NCI-H2029 treated with DMSO at 0.1 percent for 48 hours (cell line): ENCODE data around the gene TEX19.

Experiments
- DNase-seq: peaks from one replicate; lab custom pipeline; 2025; lab: John Stamatoyannopoulos, UW

Gene TEX19, protein sequence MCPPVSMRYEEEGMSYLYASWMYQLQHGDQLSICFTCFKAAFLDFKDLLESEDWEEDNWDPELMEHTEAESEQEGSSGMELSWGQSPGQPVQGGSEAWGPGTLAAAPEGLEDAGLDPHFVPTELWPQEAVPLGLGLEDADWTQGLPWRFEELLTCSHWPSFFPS

DNA sequence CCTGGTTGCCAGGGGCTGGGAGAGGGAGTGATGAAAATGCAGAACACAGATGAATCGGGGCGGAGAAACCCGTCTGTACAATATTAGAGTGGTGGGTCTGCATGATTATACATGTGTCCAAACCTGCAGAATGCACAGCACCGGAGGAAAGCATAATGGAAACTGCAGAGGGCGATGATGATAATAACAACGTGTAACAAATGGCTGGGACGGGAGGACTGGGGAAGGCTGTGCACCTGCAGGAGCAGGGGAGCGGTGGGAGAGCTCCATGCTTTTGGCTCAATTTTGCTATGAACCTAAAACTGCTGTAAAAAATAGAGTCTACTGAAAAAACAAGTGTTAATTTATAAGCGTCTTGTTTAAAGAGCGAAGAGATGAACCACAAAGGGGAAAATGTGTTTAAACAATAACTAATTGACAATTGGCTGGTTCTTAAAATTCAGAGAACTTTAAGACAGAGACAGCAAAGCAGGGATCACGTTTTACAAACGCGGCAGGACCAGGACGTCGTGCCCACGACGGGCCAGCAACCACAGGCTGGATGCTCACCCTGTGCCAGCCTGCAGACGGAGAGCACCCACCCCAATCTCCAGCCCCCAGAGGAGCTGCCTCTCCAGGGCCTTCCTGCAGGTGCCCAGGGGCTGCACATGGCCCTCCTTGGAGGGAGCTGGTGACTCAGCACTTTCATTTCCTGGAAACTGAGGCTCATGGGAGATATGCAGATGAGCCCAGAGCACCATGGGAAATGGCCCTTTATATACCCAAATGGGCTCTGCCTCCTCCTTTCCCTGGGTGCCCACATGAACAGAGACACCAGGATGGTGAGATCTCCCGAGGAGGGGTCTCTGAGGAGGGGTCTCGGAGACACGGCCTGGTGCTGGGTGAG is at the start of gene TEX19:
TSS of gene TEX19 (plus strand) at position 783 of the 886 bp plus-strand sequence. CDS start 2,904 bp downstream, outside the sequence.
- DNase-seq: no peak

DNA sequence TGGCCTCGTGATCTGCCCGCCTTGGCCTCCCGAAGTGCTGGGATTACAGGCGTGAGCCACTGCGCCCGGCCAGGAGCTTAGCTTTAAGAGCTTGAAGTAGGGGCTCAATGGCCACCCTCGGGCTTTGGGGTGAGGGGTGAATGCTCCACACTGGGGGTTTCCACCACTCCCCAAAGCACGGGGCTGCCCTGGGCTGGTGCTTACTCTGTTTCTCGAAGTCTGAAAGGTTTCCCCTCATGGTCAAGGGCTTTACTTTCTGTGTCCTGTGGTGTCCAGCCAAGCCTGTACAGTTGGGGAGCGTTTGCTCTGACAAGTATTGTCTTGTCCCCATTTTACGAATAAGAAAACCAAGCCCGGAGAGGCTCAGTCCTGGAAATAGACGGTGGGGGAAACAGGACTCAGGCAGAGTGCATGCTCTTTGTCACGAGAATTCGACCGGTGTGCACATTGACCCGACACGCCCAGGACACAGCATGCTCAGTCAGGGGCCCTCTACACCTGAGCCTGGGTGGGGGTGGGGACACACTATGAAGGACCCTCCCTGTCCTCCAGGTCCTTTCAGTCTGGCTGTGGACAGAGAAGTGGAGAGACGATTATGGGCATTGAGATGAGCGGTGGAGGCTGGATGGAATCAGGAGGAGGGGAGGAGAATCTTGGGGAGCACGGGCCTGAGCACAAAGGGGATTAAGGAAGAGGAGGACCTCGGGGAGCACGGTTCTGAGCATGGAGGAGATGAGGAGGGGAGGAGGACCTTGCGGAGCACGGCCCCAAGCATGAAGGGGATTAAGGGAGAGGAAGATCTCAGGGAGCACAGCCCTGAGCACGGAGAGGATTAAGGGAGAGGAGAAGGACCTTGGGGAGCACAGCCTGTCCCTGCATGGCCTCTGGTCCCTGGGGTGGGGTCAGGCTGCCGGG is 49.1 kb upstream of the TEX19 start:
- no peak for DNase-seq

DNA sequence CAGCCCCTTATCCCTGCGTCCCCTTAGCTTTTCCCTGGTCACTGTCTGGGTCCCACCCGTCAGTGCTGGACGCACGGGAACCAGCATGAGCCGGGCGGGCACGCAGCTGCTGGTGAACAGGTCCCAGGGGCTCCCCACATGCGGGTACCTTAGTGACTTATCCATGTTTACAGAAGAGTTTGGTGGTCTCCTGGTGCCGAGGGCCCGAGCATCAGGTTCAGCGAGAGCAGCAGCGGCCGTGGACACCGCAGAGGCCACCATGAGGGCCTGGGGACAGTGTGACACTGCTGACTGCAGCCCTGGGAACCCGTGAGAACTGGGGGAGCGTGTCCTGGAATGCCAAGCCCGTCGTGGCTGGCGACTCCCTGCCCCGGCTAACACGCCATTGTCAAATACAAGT is 48.2 kb upstream of the TEX19 start:
- DNase-seq: no peak

DNA sequence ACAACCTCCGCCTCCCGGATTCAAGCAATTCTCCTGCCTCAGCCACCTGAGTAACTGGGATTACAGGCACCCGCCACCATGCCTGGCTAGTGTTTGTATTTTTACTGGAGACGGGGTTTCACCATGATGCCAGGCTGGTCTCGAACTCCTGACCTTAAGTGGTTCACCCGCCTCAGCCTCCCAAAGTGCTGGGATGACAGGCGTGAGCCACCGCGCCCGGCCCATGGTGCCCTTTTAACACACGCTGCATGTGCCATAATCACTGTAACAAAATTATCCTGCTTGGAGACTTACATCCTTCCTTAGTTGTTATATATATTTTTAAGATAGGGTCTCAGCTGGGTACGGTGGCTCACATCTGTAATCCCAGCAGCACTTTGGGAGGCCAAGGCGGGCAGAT is 47.1 kb upstream of the TEX19 start:
- no peak for DNase-seq

DNA sequence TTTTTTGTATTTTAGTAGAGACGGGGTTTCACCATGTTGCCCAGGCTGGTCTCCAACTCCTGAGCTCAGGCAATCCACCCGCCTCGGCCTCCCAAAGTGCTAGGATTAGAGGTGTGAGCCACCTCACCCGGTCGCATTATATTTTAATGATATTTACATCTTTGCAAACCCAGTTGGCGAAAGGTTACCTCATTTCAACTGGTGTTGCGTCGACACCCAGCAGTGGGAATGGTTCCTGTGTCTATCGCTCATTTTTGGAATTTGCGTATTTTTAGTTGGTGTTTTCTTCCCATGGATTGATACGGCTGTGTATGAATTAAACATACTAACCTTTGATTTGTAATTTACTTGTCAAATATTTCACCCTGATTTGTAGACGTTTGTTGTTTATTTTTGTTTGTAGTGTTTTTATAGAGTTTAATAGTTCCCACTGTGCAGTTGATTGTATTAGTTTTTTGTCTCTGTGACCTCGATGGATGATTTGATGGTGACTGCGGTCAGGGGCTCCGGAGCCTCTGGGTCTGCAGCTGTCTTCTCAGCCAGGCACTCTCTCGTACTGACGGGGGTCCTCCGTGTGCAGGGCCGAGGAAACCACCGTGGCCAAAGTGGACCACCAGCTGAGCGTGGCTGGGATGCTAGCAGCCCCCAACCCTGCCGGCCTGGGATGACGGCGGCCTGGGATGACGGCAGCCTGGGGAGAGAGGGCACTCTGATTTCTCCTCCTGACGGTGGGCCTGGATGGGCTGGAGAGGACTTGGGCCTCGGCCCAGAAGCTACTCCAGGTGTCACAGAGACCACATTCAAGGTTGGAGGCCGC is 45.6 kb upstream of the TEX19 start:
- no peak for DNase-seq

DNA sequence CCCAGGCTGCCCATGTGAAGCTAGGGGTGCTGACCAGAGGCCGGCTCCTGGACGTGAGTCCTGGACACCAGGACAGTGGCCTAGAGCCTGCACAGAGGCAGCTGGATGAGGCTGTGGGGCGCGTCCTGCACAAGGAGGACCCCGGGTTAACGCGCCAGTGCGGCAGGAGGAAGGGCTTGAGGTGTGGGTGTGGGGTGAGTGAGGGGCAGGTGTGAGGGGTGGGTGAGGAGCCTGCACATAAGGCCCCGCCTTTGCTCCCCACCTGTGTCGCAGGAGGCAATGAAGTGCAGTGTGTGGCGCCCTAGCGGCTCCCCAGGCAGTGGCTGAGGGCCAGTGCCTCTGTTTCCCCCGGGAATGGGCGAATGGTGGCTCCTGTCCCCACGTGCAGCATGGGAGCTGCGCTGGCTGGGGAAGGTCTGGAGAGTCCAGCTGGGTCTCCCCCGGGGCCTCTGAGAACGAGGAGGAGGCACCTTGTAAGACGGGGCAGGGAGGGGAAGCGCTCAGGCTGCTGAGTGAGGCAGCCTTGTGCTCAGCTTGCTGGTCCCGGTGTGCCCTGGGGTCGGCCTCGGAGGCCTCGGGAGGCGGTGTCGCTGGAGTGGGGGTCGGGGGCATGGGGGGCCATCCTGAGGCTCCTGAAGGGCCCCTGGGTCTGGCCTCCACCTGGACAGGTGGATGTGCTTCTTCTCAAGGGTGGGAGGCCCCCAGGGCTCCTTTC is 44.9 kb upstream of the TEX19 start:
- DNase-seq: no peak

DNA sequence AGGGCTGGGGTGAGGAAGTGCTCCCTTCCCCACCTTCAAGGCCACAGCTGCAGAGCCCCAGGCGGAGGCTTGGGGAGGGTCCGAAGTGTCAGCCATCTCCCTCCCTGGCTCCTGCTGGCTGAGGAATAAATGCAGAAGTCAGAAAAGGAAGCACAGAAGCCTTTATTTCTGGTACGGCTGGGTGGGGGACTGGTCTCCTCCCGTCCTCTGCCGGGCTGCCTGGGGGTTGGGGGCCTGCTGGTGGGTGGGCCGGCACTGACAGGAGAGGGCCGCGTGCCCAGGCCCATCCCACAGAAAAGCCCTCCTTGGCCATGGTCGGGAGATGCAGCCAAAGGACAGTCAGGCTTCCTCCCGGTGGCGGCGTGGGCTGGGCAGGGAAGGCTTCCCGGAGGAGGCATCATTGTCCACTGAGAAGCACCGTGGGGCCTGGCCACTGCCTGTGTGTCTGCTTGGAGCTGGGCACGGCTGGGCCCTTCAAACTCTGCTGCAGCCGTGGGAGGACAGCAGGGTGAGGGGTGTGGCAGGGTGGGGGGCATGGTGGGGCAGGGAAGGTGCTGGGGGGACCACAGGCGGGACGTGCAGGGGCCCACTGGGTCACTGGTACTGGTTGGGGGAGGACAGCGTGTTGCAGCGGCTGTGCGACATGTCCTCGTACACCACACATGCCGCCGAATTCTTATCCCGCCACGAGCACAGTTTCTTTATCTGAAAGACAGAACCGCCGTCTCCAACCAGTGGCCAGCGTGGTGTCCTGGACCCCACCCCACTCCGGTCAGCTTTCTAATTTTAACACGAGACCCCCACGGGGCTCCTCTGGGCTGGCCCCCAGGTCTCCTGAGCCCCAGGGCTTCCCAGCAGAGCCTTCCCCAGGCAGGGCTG is 44.1 kb upstream of the TEX19 start:
- no peak for DNase-seq

GRCh38 chr17:82315703-82316358 is 43.2 kb upstream of the TEX19 start:
- DNase-seq: no peak

DNA sequence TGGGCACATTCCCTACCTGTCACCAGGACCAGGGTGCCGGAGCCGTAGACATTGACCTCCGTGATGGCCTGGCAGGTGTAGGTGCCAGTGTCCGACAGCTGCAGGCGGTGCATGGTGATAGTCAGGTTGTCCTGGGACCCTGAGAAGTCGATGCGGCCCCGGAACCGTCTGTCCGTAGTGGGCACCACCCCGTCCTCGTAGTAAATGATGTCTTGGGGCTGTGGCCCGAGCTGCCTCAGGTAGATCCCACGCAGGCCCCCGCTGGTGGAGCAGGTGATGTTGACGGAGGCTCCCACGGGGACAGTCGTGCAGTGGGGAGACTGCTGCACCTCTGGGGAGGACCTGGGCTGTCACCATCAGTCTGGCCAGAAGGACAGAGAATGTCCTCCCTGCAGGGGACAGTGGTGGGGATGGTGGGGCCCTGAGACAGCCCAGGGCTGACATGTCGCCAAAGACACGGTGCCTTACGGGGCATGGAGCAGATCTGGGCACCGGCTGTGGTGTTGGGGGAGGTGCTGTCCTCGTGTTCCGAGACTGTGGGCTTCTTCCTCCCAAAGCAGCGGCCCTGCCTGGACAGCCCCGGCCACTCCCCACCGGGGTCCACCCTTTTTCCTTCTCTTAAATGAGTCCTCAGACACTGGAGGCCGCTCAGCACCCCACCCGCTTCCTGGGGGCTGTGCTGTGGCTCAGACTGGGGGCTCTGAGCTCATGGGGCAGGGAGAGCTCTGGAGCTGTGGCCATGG is 42.2 kb upstream of the TEX19 start:
- no peak for DNase-seq

- no peak for DNase-seq
These were observed 41.5 kb upstream of the TEX19 start, which contains the start of gene CD7 for GRCh38 chr17:82317394-82318168. CD7 (minus strand) TSS chr17:82317608; CDS start chr17:82317495, 113 bp downstream.

DNA sequence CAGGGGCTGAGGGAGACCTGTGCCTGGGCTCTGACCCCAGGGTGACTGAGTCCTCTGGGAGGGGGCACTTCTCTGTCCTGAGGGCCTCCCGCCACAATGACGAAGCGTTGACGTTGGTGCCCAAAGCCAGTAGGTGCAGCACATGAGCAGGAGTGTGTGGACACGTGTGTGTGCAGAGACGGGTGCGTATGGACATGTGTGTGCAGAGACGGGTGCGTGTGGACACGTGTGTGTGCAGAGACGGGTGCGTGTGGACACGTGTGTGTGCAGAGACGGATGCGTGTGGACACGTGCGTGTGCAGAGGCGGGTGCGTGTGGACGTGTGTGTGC is 40.9 kb upstream of the TEX19 start:
- DNase-seq: no peak

- DNase-seq: no peak
These were observed 40.1 kb upstream of the TEX19 start for GRCh38 chr17:82318772-82319606.

- no peak for DNase-seq
These were observed 39.4 kb upstream of the TEX19 start for GRCh38 chr17:82319619-82320062.

GRCh38 chr17:82320140-82320840 is 38.8 kb upstream of the TEX19 start:
- DNase-seq: no peak

DNA sequence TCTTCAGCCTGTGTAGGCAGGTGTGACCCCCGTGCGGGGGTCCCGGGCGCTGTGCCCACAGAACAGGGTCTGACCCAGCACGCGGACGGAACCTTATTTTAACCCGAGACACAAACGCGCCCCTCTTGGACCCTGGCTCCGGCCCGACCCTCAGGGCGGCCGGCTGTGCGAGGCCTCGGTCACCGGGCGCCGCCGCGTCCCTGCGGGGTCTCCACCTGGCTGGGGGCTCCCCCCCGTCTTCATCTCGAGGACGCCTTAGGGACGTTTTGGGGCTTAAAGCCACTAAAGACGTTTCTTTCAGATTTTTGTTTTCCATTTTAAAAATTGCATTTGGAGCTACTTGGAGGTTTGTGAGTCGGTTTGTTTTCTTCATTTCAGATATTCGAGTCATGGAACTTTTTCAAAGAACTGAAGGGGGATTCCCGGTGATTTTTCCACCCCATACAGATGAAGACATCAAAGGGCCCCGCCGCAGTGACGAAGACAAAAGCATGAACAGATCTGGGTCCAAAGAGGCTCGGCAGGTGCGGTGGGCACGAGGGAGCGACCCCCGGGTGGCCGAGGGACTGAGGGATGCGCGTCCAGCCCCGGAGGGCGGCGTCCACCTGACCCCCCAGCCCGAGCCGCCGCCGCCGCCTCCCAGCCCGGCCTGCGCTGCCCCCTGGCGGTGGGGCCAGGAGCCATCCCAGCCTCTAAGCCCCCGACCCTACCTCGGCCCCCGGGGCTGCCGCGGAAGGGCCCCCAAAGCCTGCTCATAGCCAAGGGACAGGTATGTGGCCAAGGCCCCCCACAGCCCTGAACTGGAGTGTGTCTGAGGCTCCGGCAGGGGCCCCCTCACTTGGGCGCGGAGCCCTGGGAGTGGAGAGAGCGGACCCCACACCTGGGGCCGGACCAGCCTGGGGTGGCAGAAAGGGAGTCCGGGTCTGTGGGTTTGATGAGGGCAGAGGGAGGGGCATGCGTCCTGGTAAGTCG is 37.8 kb upstream of the TEX19 start:
- DNase-seq: no peak
